PC-9 (cell line): ENCODE measurements around the gene KRT80.

Experiments
- CTCF ChIP-seq: fragments of 200-600 bp; sonication (generic); conservative IDR thresholded peaks from 2 replicates; pipeline ENCODE4 v1.6.1; 2017; ENCODE audit warnings: mixed run types, antibody characterized with exemption, mild to moderate bottlenecking, moderate library complexity
- EZH2 ChIP-seq: fragments of 200-600 bp; sonication (generic); IDR thresholded peaks from 2 replicates; pipeline ENCODE4 v1.8.0; 2017; ENCODE audit warnings: antibody characterized with exemption, low read depth

- TF ChIP-seq CTCF (no peak), EZH2 (no peak)
These were observed 13.4 kb downstream of the KRT80 start for GRCh38 chr12:52178443-52178842.
